ENCODE measurements around the gene GPR161. TPM values are rescaled to one million over a fixed set of nuclear protein-coding genes. Genes with fewer than 3 reads are reported as not detected.

Gene GPR161
- total RNA-seq, 1 experiment from 2014 or later = 13.7 TPM

GRCh38 chr1:168110896-168111545, 25.7 kb downstream of the GPR161 start:
- Histone ChIP-seq H4K20me1 (ENCODE audit: insufficient read depth) (no peaks in the 10 kb centered on the region), H2AFZ (ENCODE audit: low read depth, low read length, poor library complexity, severe bottlenecking) (no peak overlapping the region), H3K9ac (ENCODE audit: low read length) (no peak overlapping the region), H3K9me2 (ENCODE audit: insufficient read depth) (no peaks in the 10 kb centered on the region), H3K36me3 (ENCODE audit: control insufficient read depth in 1 of 2, insufficient read depth in 2 of 2, low read length in 2 of 2) (no peaks in the 10 kb centered on the region), H3K79me2 (ENCODE audit: insufficient read depth, low read length) (no peaks in the 10 kb centered on the region), H3K4me3 (replicated peaks in 1 of 2; ENCODE audit: low read depth in 1 of 2, low read length in 2 of 2) (no peak overlapping the region), H3K4me1 (ENCODE audit: control insufficient read depth in 1 of 2, insufficient read depth in 2 of 2, low read length in 2 of 2) (peaks cover 16 to 24% of the 10 kb centered on the region in 2 experiments), H3K27ac (ENCODE audit: low read depth, low read length) (no peak overlapping the region), H3K9me3 (ENCODE audit: control insufficient read depth in 1 of 2, insufficient read depth in 1 of 2, low read depth in 1 of 2, low read length in 2 of 2) (no peaks in the 10 kb centered on the region), H3K27me3 (ENCODE audit: insufficient read depth, low read length) (no peaks in the 10 kb centered on the region), H3K4me2 (ENCODE audit: low read length) (peak overlapping the region; percentile 9; the same call in 1 of the 2 replicates)
- CTCF ChIA-PET = interaction anchor here (0.5 kb wide), 1 partner anchor 81 kb away, joined by 3 read pairs; no protein-coding TSS in a partner anchor
- peak; percentile 12 for DNase-seq (ENCODE audit: low read depth, low spot score)
- BruUV-seq (replicated peaks) = no TSS peak
- ATAC-seq = peak; percentile 78
- POLR2A ChIA-PET = no interaction called here
- RAD21 ChIA-PET (ENCODE audit: low non-redundant PET in 1 of 2, low total read pairs in 2 of 2, uncharacterized antibody in 2 of 2, unreplicated experiment in 2 of 2) = no interaction called here
- intact Hi-C loops (cut with micrococcal nuclease) = no loop called here
- TF ChIP-seq, protein P1, sequence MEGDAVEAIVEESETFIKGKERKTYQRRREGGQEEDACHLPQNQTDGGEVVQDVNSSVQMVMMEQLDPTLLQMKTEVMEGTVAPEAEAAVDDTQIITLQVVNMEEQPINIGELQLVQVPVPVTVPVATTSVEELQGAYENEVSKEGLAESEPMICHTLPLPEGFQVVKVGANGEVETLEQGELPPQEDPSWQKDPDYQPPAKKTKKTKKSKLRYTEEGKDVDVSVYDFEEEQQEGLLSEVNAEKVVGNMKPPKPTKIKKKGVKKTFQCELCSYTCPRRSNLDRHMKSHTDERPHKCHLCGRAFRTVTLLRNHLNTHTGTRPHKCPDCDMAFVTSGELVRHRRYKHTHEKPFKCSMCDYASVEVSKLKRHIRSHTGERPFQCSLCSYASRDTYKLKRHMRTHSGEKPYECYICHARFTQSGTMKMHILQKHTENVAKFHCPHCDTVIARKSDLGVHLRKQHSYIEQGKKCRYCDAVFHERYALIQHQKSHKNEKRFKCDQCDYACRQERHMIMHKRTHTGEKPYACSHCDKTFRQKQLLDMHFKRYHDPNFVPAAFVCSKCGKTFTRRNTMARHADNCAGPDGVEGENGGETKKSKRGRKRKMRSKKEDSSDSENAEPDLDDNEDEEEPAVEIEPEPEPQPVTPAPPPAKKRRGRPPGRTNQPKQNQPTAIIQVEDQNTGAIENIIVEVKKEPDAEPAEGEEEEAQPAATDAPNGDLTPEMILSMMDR (IDR thresholded peaks at IDR 0.05 in 2 of 3, conservative IDR thresholded peaks at IDR 0.05 in 1 of 3; ENCODE audit: borderline replicate concordance in 1 of 3, insufficient read depth in 1 of 3, low read depth in 2 of 3, low read length in 2 of 3) = peak in 2 of 3 experiments; percentile 17 to 33; a peak in 2 of 6 replicates
- TF ChIP-seq TCF7L2 (IDR thresholded peaks at IDR 0.05; ENCODE audit: borderline replicate concordance, extremely low read depth, insufficient read depth, insufficient read length) (peak; percentile 42), CBX3 (IDR thresholded peaks at IDR 0.05; ENCODE audit: low read depth) (no peak)

GRCh38 chr1:168106274-168106673, 30.5 kb downstream of the GPR161 start:
- BruUV-seq (replicated peaks) = no TSS peak
- no peak overlapping the region for H3K4me3 ChIP-seq (replicated peaks in 1 of 2; ENCODE audit: low read depth in 1 of 2, low read length in 2 of 2)
- H3K4me1 ChIP-seq (ENCODE audit: control insufficient read depth in 1 of 2, insufficient read depth in 2 of 2, low read length in 2 of 2) = peaks cover 3 to 5% of the 10 kb centered on the region in 2 experiments; a peak in 3 of 4 replicates
- ChIA-PET POLR2A (no interaction called here), RAD21 (ENCODE audit: low non-redundant PET in 1 of 2, low total read pairs in 2 of 2, uncharacterized antibody in 2 of 2, unreplicated experiment in 2 of 2) (no interaction called here), CTCF (no interaction called here)
- intact Hi-C loops (cut with micrococcal nuclease) = no loop called here
- no peak overlapping the region for H2AFZ ChIP-seq (ENCODE audit: low read depth, low read length, poor library complexity, severe bottlenecking)
- no peaks in the 10 kb centered on the region for H4K20me1 ChIP-seq (ENCODE audit: insufficient read depth)
- H3K36me3 ChIP-seq (ENCODE audit: control insufficient read depth in 1 of 2, insufficient read depth in 2 of 2, low read length in 2 of 2) = no peaks in the 10 kb centered on the region
- H3K79me2 ChIP-seq (ENCODE audit: insufficient read depth, low read length) = no peaks in the 10 kb centered on the region
- no peak for TF ChIP-seq EGR1 (IDR thresholded peaks at IDR 0.05; ENCODE audit: low read depth)
- TF ChIP-seq JUND (IDR thresholded peaks at IDR 0.05) = no peak
- no peak for TF ChIP-seq ZFX (IDR thresholded peaks at IDR 0.05)
- TF ChIP-seq, protein P2, sequence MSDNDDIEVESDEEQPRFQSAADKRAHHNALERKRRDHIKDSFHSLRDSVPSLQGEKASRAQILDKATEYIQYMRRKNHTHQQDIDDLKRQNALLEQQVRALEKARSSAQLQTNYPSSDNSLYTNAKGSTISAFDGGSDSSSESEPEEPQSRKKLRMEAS (IDR thresholded peaks at IDR 0.05) = no peak
- TF ChIP-seq EZH2phosphoT487 (IDR thresholded peaks at IDR 0.05; ENCODE audit: borderline replicate concordance) = no peak
- no peak for TF ChIP-seq RAD21 (IDR thresholded peaks at IDR 0.05; ENCODE audit: low read depth)
- TF ChIP-seq FOSL1 (IDR thresholded peaks at IDR 0.05; ENCODE audit: low read depth) = no peak
- no peak for TF ChIP-seq CEBPB (IDR thresholded peaks at IDR 0.05; ENCODE audit: low read depth)
- no peak for TF ChIP-seq POLR2AphosphoS5 (IDR thresholded peaks at IDR 0.05; ENCODE audit: low read depth, low read length)
- no peak for TF ChIP-seq ELF1 (IDR thresholded peaks at IDR 0.05; ENCODE audit: borderline replicate concordance, low read depth)
- no peak for TF ChIP-seq REST (IDR thresholded peaks at IDR 0.05; ENCODE audit: low read depth)
- TF ChIP-seq YY1 (IDR thresholded peaks at IDR 0.05; ENCODE audit: extremely low read depth, insufficient replicate concordance, low read depth, low read length) = no peak
- H3K9me2 ChIP-seq (ENCODE audit: insufficient read depth) = no peaks in the 10 kb centered on the region
- no peak overlapping the region for H3K27ac ChIP-seq (ENCODE audit: low read depth, low read length)
- no peaks in the 10 kb centered on the region for H3K27me3 ChIP-seq (ENCODE audit: insufficient read depth, low read length)
- ATAC-seq = no peak
- no peak overlapping the region for H3K9ac ChIP-seq (ENCODE audit: low read length)
- H3K4me2 ChIP-seq (ENCODE audit: low read length) = no peak overlapping the region
- no peak for DNase-seq (ENCODE audit: low read depth, low spot score)
- H3K9me3 ChIP-seq (ENCODE audit: control insufficient read depth in 1 of 2, insufficient read depth in 1 of 2, low read depth in 1 of 2, low read length in 2 of 2) = no peaks in the 10 kb centered on the region
